ENCODE results near the gene HPSE2.

- no peak for TF ChIP-seq E2F6 (IDR thresholded peaks at IDR 0.05)
- TF ChIP-seq CTCF (IDR thresholded peaks at IDR 0.05; ENCODE audit: control extremely low read depth in 1 of 3, insufficient read depth in 1 of 3, low read depth in 1 of 3, low read length in 3 of 3): no peak
- TF ChIP-seq CHD2 (IDR thresholded peaks at IDR 0.05; ENCODE audit: low read length): no peak
These were observed 2.0 kb downstream of the HPSE2 start for GRCh38 chr10:99233689-99234037.

Measured in H1 (cell line).